GM18508 (cell line): Measurements from ENCODE around the gene B9D2.
"Not testable (repeated sequence)": the region's sequence is repeated elsewhere in the genome, so short reads cannot be mapped to it uniquely, and the experiment has no call there.

Experiments
- ATAC-seq: cut with Tn5 transposase; IDR thresholded peaks from one replicate; pipeline ENCODE4 v1.9.1; 2021; ENCODE audit warnings: moderate number of reproducible peaks; ENCODE audit not compliant: insufficient read depth, unreplicated experiment

B9D2 gene

GRCh38 chr19:41356984-41357739, 6.8 kb downstream of the B9D2 start:
- no peak for ATAC-seq

- ATAC-seq: no peak
Observed at GRCh38 chr19:41355802-41356201, 8.1 kb downstream of the B9D2 start.

GRCh38 chr19:41355035-41355434, 8.9 kb downstream of the B9D2 start:
- ATAC-seq: no peak

GRCh38 chr19:41354343-41354953, 9.5 kb downstream of the B9D2 start:
- no peak for ATAC-seq

- ATAC-seq: no peak
Observed at GRCh38 chr19:41353466-41354342, 10.2 kb downstream of the B9D2 start, which contains the start of gene TGFB1. TGFB1 (minus strand) TSS chr19:41353922; CDS start chr19:41353044, 878 bp downstream.

GRCh38 chr19:41352609-41353465, 11.1 kb downstream of the B9D2 start:
- ATAC-seq: no peak

- ATAC-seq: no peak
Observed at GRCh38 chr19:41352279-41352608, 11.7 kb downstream of the B9D2 start.

- no peak for ATAC-seq
Observed at GRCh38 chr19:41351339-41352245, 12.4 kb downstream of the B9D2 start.

GRCh38 chr19:41350735-41351338, 13.1 kb downstream of the B9D2 start:
- ATAC-seq: no peak

GRCh38 chr19:41346916-41347315, 17.0 kb downstream of the B9D2 start:
- not testable (repeated sequence) for ATAC-seq

GRCh38 chr19:41344162-41344561, 19.8 kb downstream of the B9D2 start:
- no peak for ATAC-seq

- ATAC-seq: no peak
Observed at GRCh38 chr19:41341669-41342490, 22.1 kb downstream of the B9D2 start.

- ATAC-seq: no peak
Observed at GRCh38 chr19:41339936-41340335, 24.0 kb downstream of the B9D2 start.

- no peak for ATAC-seq
Observed at GRCh38 chr19:41335467-41335866, 28.5 kb downstream of the B9D2 start.

GRCh38 chr19:41334793-41335192, 29.2 kb downstream of the B9D2 start:
- no peak for ATAC-seq

GRCh38 chr19:41332468-41332867, 31.5 kb downstream of the B9D2 start:
- no peak for ATAC-seq

GRCh38 chr19:41332000-41332399, 31.9 kb downstream of the B9D2 start:
- no peak for ATAC-seq
